Measurements from ENCODE around the gene SRP19. TPM values are rescaled to one million over a fixed set of nuclear protein-coding genes. Genes with fewer than 3 reads are reported as not detected.
"Not testable (repeated sequence)": the region's sequence is repeated elsewhere in the genome, so short reads cannot be mapped to it uniquely, and the experiment has no call there.

Gene SRP19
- total RNA-seq, 1 donor from 2014 or later = 50.6 TPM

GRCh38 chr5:112886975-112887374, 25.9 kb downstream of the SRP19 start:
- Mint-ChIP-seq H3K9me3 (ENCODE audit: unreplicated experiment) (no peaks in the 10 kb centered on the region), H3K4me3 (ENCODE audit: unreplicated experiment) (no peak overlapping the region), H3K36me3 (ENCODE audit: unreplicated experiment) (peaks cover 27% of the 10 kb centered on the region), H3K27me3 (ENCODE audit: unreplicated experiment) (no peaks in the 10 kb centered on the region), H3K4me1 (ENCODE audit: unreplicated experiment) (no peaks in the 10 kb centered on the region), H3K27ac (ENCODE audit: unreplicated experiment) (no peak overlapping the region)
- no peak for TF ChIP-seq CTCF (IDR thresholded peaks at IDR 0.05)
- DNase-seq (ENCODE audit: extremely low spot score, unreplicated experiment) = no peak

- H3K9me3 Mint-ChIP-seq (ENCODE audit: unreplicated experiment); H3K4me3 Mint-ChIP-seq (ENCODE audit: unreplicated experiment); H3K4me1 Mint-ChIP-seq (ENCODE audit: unreplicated experiment); H3K27me3 Mint-ChIP-seq (ENCODE audit: unreplicated experiment); H3K27ac Mint-ChIP-seq (ENCODE audit: unreplicated experiment); DNase-seq (ENCODE audit: extremely low spot score, unreplicated experiment): not testable (repeated sequence)
- H3K36me3 Mint-ChIP-seq (ENCODE audit: unreplicated experiment) = peaks cover 18% of the 10 kb centered on the region
Measured at GRCh38 chr5:112892066-112892465, 31.0 kb downstream of the SRP19 start.

- no peaks in the 10 kb centered on the region for H3K9me3 Mint-ChIP-seq (ENCODE audit: unreplicated experiment)
- DNase-seq (ENCODE audit: extremely low spot score, unreplicated experiment) = no peak
- H3K4me3 Mint-ChIP-seq (ENCODE audit: unreplicated experiment) = no peak overlapping the region
- peaks cover 21% of the 10 kb centered on the region for H3K36me3 Mint-ChIP-seq (ENCODE audit: unreplicated experiment)
- H3K27me3 Mint-ChIP-seq (ENCODE audit: unreplicated experiment) = no peaks in the 10 kb centered on the region
- H3K4me1 Mint-ChIP-seq (ENCODE audit: unreplicated experiment) = no peaks in the 10 kb centered on the region
- H3K27ac Mint-ChIP-seq (ENCODE audit: unreplicated experiment) = no peak overlapping the region
- TF ChIP-seq CTCF (IDR thresholded peaks at IDR 0.05) = no peak
Measured at GRCh38 chr5:112892776-112893175, 31.7 kb downstream of the SRP19 start.

DNA sequence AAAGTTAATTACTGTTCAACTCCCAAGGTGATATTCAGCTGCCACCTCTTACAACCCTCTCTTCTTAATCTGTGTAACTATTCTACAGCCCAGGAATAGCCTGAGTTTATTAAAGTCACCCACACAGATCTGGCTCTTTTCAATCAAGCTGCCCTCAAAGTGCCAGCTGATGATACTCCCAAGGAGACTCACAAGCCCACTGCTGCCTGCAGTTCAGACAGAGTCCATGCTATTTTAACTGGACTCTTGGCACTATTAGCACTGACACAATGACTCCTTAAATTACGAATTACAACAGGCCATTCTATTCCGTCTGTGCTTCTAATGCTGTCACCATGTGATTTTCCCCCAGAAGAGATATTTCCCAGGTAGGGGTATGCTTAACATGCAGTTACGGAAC, 34.6 kb downstream of the SRP19 start:
- no peaks in the 10 kb centered on the region for H3K9me3 Mint-ChIP-seq (ENCODE audit: unreplicated experiment)
- TF ChIP-seq CTCF (IDR thresholded peaks at IDR 0.05) = no peak
- H3K4me3 Mint-ChIP-seq (ENCODE audit: unreplicated experiment) = no peak overlapping the region
- no peak overlapping the region for H3K27ac Mint-ChIP-seq (ENCODE audit: unreplicated experiment)
- no peak for DNase-seq (ENCODE audit: extremely low spot score, unreplicated experiment)
- H3K36me3 Mint-ChIP-seq (ENCODE audit: unreplicated experiment) = peaks cover 33% of the 10 kb centered on the region
- H3K27me3 Mint-ChIP-seq (ENCODE audit: unreplicated experiment) = no peaks in the 10 kb centered on the region
- no peaks in the 10 kb centered on the region for H3K4me1 Mint-ChIP-seq (ENCODE audit: unreplicated experiment)

- Mint-ChIP-seq H3K27me3 (ENCODE audit: unreplicated experiment) (no peaks in the 10 kb centered on the region), H3K4me1 (ENCODE audit: unreplicated experiment) (peaks cover 3% of the 10 kb centered on the region), H3K27ac (ENCODE audit: unreplicated experiment) (no peak overlapping the region), H3K36me3 (ENCODE audit: unreplicated experiment) (peaks cover 31% of the 10 kb centered on the region), H3K9me3 (ENCODE audit: unreplicated experiment) (no peaks in the 10 kb centered on the region), H3K4me3 (ENCODE audit: unreplicated experiment) (no peak overlapping the region)
- TF ChIP-seq CTCF (IDR thresholded peaks at IDR 0.05) = no peak
- DNase-seq (ENCODE audit: extremely low spot score, unreplicated experiment) = peak; percentile 25
Measured at GRCh38 chr5:112902561-112902960, 41.5 kb downstream of the SRP19 start.

- peak; percentile 7 for DNase-seq (ENCODE audit: extremely low spot score, unreplicated experiment)
- peaks cover 27% of the 10 kb centered on the region for H3K36me3 Mint-ChIP-seq (ENCODE audit: unreplicated experiment)
- not testable (repeated sequence) for H3K9me3 Mint-ChIP-seq (ENCODE audit: unreplicated experiment); H3K27me3 Mint-ChIP-seq (ENCODE audit: unreplicated experiment); H3K4me3 Mint-ChIP-seq (ENCODE audit: unreplicated experiment); H3K27ac Mint-ChIP-seq (ENCODE audit: unreplicated experiment); H3K4me1 Mint-ChIP-seq (ENCODE audit: unreplicated experiment)
Measured at GRCh38 chr5:112904996-112905395, 43.9 kb downstream of the SRP19 start.

Measured in osteocyte (in vitro differentiated cells).